MCF 10A (cell line): ENCODE data around the gene KMT2C. TPM values are rescaled to one million over a fixed set of nuclear protein-coding genes. Genes with fewer than 3 reads are reported as not detected.

ENCODE experiments used
- BruUV-seq: library from RNA; stranded (reverse); fragments of 400-500 nt; replicated peaks from 2 replicates; lab custom pipeline; 2021; lab: Mats Ljungman, UMichigan
- CTCF ChIA-PET: fragments of 300-600 bp; sonication (Branson Sonifier 250); formaldehyde crosslinking; extraction: SDS; loops from one replicate; lab custom pipeline; 2021; ENCODE audit warnings: antibody characterized with exemption, inconsistent platforms; lab: Yijun Ruan, JAX
- POLR2A ChIA-PET: fragments of 300-600, 350-650 bp; sonication (Branson Sonifier 250); formaldehyde crosslinking; extraction: SDS; loops from one replicate; lab custom pipeline; 2020; ENCODE audit warnings: antibody characterized with exemption, inconsistent platforms; lab: Yijun Ruan, JAX
- DNase-seq: peaks from one replicate; pipeline ENCODE4 v3.0.0-alpha.2; 2018; ENCODE audit not compliant: unreplicated experiment
- H3K27ac Mint-ChIP-seq: one replicate; pipeline ENCODE4 v1.8.0; 2022; ENCODE audit warnings: mild to moderate bottlenecking, low read depth, mixed read lengths; ENCODE audit not compliant: unreplicated experiment
- H3K27me3 Mint-ChIP-seq: one replicate; pipeline ENCODE4 v1.8.0; 2022; ENCODE audit warnings: mixed read lengths; ENCODE audit not compliant: insufficient read depth, unreplicated experiment
- H3K36me3 Mint-ChIP-seq: one replicate; pipeline ENCODE4 v1.8.0; 2022; ENCODE audit warnings: mild to moderate bottlenecking, moderate library complexity, mixed read lengths; ENCODE audit not compliant: insufficient read depth, unreplicated experiment
- H3K4me1 Mint-ChIP-seq: one replicate; pipeline ENCODE4 v1.8.0; 2022; ENCODE audit warnings: mixed read lengths; ENCODE audit not compliant: insufficient read depth, unreplicated experiment
- H3K4me3 Mint-ChIP-seq: one replicate; pipeline ENCODE4 v1.8.0; 2022; ENCODE audit warnings: mild to moderate bottlenecking, moderate library complexity, mixed read lengths; ENCODE audit not compliant: unreplicated experiment
- H3K9me3 Mint-ChIP-seq: one replicate; pipeline ENCODE4 v1.8.0; 2022; ENCODE audit warnings: mixed read lengths; ENCODE audit not compliant: unreplicated experiment
- CTCF ChIP-seq: fragments of 200-600 bp; IDR thresholded peaks from one replicate; pipeline ENCODE4 v1.8.0; 2022; ENCODE audit warnings: antibody characterized with exemption, mild to moderate bottlenecking; ENCODE audit not compliant: unreplicated experiment
- intact Hi-C: fragments of 100-400 bp; cut with micrococcal nuclease; formaldehyde crosslinking; loops from 2 replicates; pipeline ENCODE4 v1.14.1; 2022
- total RNA-seq: library from RNA; stranded (reverse); gene quantifications from 2 replicates; pipeline ENCODE4 v1.2.3, GENCODE V29; 2022

Gene KMT2C
- total RNA-seq, 1 experiment from 2014 or later: 54.6 TPM

- CTCF ChIA-PET: no interaction called here
- no TSS peak for BruUV-seq
- Mint-ChIP-seq H3K36me3 (no peaks in the 10 kb centered on the region), H3K4me3 (no peak overlapping the region), H3K4me1 (peaks cover 24% of the 10 kb centered on the region), H3K27ac (peak overlapping the region; percentile 43), H3K9me3 (no peaks in the 10 kb centered on the region), H3K27me3 (no peaks in the 10 kb centered on the region)
- no peak for TF ChIP-seq CTCF
- no peak for DNase-seq
- intact Hi-C loops: no loop called here
- POLR2A ChIA-PET: no interaction called here
These were observed 65.5 kb downstream of the KMT2C start for GRCh38 chr7:152370297-152370696.

- DNase-seq: no peak
- CTCF ChIA-PET: interaction anchor here (0.6 kb wide), 1 partner anchor 35 kb away, joined by 3 read pairs; no protein-coding TSS in a partner anchor
- no peaks in the 10 kb centered on the region for H3K27me3 Mint-ChIP-seq
- H3K4me1 Mint-ChIP-seq: peaks cover 24% of the 10 kb centered on the region
- TF ChIP-seq CTCF: no peak
- POLR2A ChIA-PET: interaction anchor here (0.7 kb wide), 1 partner anchor 16 kb away, joined by 3 read pairs; no protein-coding TSS in a partner anchor
- H3K36me3 Mint-ChIP-seq: no peaks in the 10 kb centered on the region
- no peaks in the 10 kb centered on the region for H3K9me3 Mint-ChIP-seq
- intact Hi-C loops: no loop called here
- no TSS peak for BruUV-seq
- no peak overlapping the region for H3K4me3 Mint-ChIP-seq
- H3K27ac Mint-ChIP-seq: no peak overlapping the region
These were observed 66.3 kb downstream of the KMT2C start for GRCh38 chr7:152369518-152369917.

GRCh38 chr7:152367170-152367569 lies 68.6 kb downstream of the KMT2C start:
- no TSS peak for BruUV-seq
- no peak for TF ChIP-seq CTCF

GRCh38 chr7:152366662-152367061 lies 69.1 kb downstream of the KMT2C start:
- H3K27ac Mint-ChIP-seq: no peak overlapping the region
- intact Hi-C loops: no loop called here
- no TSS peak for BruUV-seq
- no peak for TF ChIP-seq CTCF
- no peaks in the 10 kb centered on the region for H3K9me3 Mint-ChIP-seq
- no peak for DNase-seq
- ChIA-PET POLR2A (interaction anchor here (0.7 to 1.4 kb wide), 2 partner anchors 67 to 400 kb away, joined by 3 to 4 read pairs; no protein-coding TSS in a partner anchor), CTCF (interaction anchor here (1.1 kb wide), 1 partner anchor 24 kb away, joined by 3 read pairs; no protein-coding TSS in a partner anchor)
- H3K4me3 Mint-ChIP-seq: no peak overlapping the region
- no peaks in the 10 kb centered on the region for H3K36me3 Mint-ChIP-seq
- no peaks in the 10 kb centered on the region for H3K27me3 Mint-ChIP-seq
- H3K4me1 Mint-ChIP-seq: peaks cover 35% of the 10 kb centered on the region

More at GRCh38 chr7:152367170-152367569, 68.6 kb downstream of the KMT2C start:
- ChIA-PET CTCF (interaction anchor here (1.1 kb wide), 1 partner anchor 25 kb away, joined by 3 read pairs; no protein-coding TSS in a partner anchor), POLR2A (interaction anchor here (1.4 kb wide), 1 partner anchor 67 kb away, joined by 4 read pairs; no protein-coding TSS in a partner anchor)
- Mint-ChIP-seq H3K9me3 (no peaks in the 10 kb centered on the region), H3K36me3 (no peaks in the 10 kb centered on the region), H3K4me3 (no peak overlapping the region), H3K4me1 (peaks cover 30% of the 10 kb centered on the region), H3K27ac (no peak overlapping the region), H3K27me3 (no peaks in the 10 kb centered on the region)
- DNase-seq: no peak
- intact Hi-C loops: no loop called here
